HUES6 (cell line): Measurements from ENCODE around the gene PLAAT2.
A peak's percentile ranks its signal among the peaks of the same experiment; 100 is the strongest.

ENCODE experiments used
- H3K27ac ChIP-seq: 2 replicates; pipeline ENCODE4 v1.7.0; 2013; ENCODE audit warnings: low read depth, mild to moderate bottlenecking, low read length, inconsistent platforms
- H3K27me3 ChIP-seq: 2 replicates; pipeline ENCODE4 v1.6.1; 2013; ENCODE audit warnings: low read length; ENCODE audit not compliant: control insufficient read depth, insufficient read depth
- H3K36me3 ChIP-seq: 2 replicates; pipeline ENCODE4 v1.6.1; 2013; ENCODE audit warnings: low read length; ENCODE audit not compliant: control insufficient read depth, insufficient read depth
- H3K4me1 ChIP-seq: 2 replicates; pipeline ENCODE4 v1.6.1; 2013; ENCODE audit warnings: low read length; ENCODE audit not compliant: control insufficient read depth, insufficient read depth
- H3K4me3 ChIP-seq: 2 replicates; pipeline ENCODE4 v1.5.1; 2013; ENCODE audit warnings: low read depth, low read length
- H3K9ac ChIP-seq: one replicate; pipeline ENCODE4 v1.6.1; 2013; ENCODE audit warnings: mild to moderate bottlenecking, low read length
- H3K9me3 ChIP-seq: 2 replicates; pipeline ENCODE4 v1.6.1; 2013; ENCODE audit warnings: low read depth, low read length; ENCODE audit not compliant: control insufficient read depth, insufficient read depth

Gene PLAAT2

GRCh38 chr11:63512816-63513215, 50.4 kb downstream of the PLAAT2 start:
- no peaks in the 10 kb centered on the region for H3K27me3 ChIP-seq
- no peak overlapping the region for H3K27ac ChIP-seq

GRCh38 chr11:63511048-63511748, 52.0 kb downstream of the PLAAT2 start:
- peaks cover 12% of the 10 kb centered on the region; the same call in 1 of the 2 replicates for H3K36me3 ChIP-seq
- H3K27ac ChIP-seq, result no peak overlapping the region
- peaks cover 24% of the 10 kb centered on the region for H3K4me1 ChIP-seq
- H3K9ac ChIP-seq, result no peak overlapping the region
- no peaks in the 10 kb centered on the region for H3K27me3 ChIP-seq
- no peak overlapping the region for H3K4me3 ChIP-seq
- no peaks in the 10 kb centered on the region for H3K9me3 ChIP-seq

More at GRCh38 chr11:63512816-63513215, 50.4 kb downstream of the PLAAT2 start:
- Histone ChIP-seq H3K4me1 (peaks cover 10% of the 10 kb centered on the region; the same call in 1 of the 2 replicates), H3K9me3 (no peaks in the 10 kb centered on the region; the same call in 1 of the 2 replicates), H3K36me3 (peaks cover 18% of the 10 kb centered on the region; the same call in 1 of the 2 replicates), H3K4me3 (no peak overlapping the region), H3K9ac (no peak overlapping the region)

GRCh38 chr11:63510360-63511047, 52.7 kb downstream of the PLAAT2 start:
- H3K9me3 ChIP-seq, result no peaks in the 10 kb centered on the region
- peaks cover 10% of the 10 kb centered on the region; the same call in 1 of the 2 replicates for H3K36me3 ChIP-seq
- no peaks in the 10 kb centered on the region for H3K27me3 ChIP-seq
- no peak overlapping the region for H3K9ac ChIP-seq
- no peak overlapping the region for H3K27ac ChIP-seq
- H3K4me1 ChIP-seq, result peaks cover 31% of the 10 kb centered on the region
- no peak overlapping the region for H3K4me3 ChIP-seq

- H3K27me3 ChIP-seq, result no peaks in the 10 kb centered on the region
- no peak overlapping the region for H3K27ac ChIP-seq
- H3K9me3 ChIP-seq, result no peaks in the 10 kb centered on the region
- H3K4me3 ChIP-seq, result no peak overlapping the region
- H3K9ac ChIP-seq, result no peak overlapping the region
- peaks cover 10% of the 10 kb centered on the region; the same call in 1 of the 2 replicates for H3K36me3 ChIP-seq
- peaks cover 47% of the 10 kb centered on the region for H3K4me1 ChIP-seq
Observed at GRCh38 chr11:63508745-63509144, 54.4 kb downstream of the PLAAT2 start.

- peaks cover 52% of the 10 kb centered on the region for H3K4me1 ChIP-seq
Observed at GRCh38 chr11:63508009-63508408, 55.2 kb downstream of the PLAAT2 start.

GRCh38 chr11:63507511-63507910, 55.7 kb downstream of the PLAAT2 start:
- Histone ChIP-seq H3K9ac (no peak overlapping the region), H3K27ac (no peak overlapping the region), H3K27me3 (no peaks in the 10 kb centered on the region)

More at GRCh38 chr11:63508009-63508408, 55.2 kb downstream of the PLAAT2 start:
- Histone ChIP-seq H3K9ac (no peak overlapping the region), H3K27ac (no peak overlapping the region), H3K4me3 (no peak overlapping the region), H3K9me3 (no peaks in the 10 kb centered on the region), H3K36me3 (peaks cover 10% of the 10 kb centered on the region; the same call in 1 of the 2 replicates), H3K27me3 (no peaks in the 10 kb centered on the region)

GRCh38 chr11:63506876-63507275, 56.3 kb downstream of the PLAAT2 start:
- H3K4me1 ChIP-seq, result peaks cover 52% of the 10 kb centered on the region
- H3K27me3 ChIP-seq, result no peaks in the 10 kb centered on the region
- H3K27ac ChIP-seq, result no peak overlapping the region; the same call in 1 of the 2 replicates
- H3K9me3 ChIP-seq, result peaks cover 8% of the 10 kb centered on the region; the same call in 1 of the 2 replicates
- peaks cover 5% of the 10 kb centered on the region; the same call in 1 of the 2 replicates for H3K36me3 ChIP-seq
- peak overlapping the region; percentile 36; the same call in 1 of the 2 replicates for H3K4me3 ChIP-seq
- peak overlapping the region; percentile 14 for H3K9ac ChIP-seq

More at GRCh38 chr11:63507511-63507910, 55.7 kb downstream of the PLAAT2 start:
- Histone ChIP-seq H3K36me3 (peaks cover 10% of the 10 kb centered on the region; the same call in 1 of the 2 replicates), H3K4me1 (peaks cover 52% of the 10 kb centered on the region), H3K9me3 (peaks cover 2% of the 10 kb centered on the region; the same call in 1 of the 2 replicates), H3K4me3 (no peak overlapping the region)

GRCh38 chr11:63505857-63506528, 57.2 kb downstream of the PLAAT2 start, which contains the start of gene LGALS12:
LGALS12 (plus strand) TSS chr11:63506084; CDS start chr11:63506459, 375 bp downstream.
- H3K4me1 ChIP-seq, result peaks cover 46% of the 10 kb centered on the region
- H3K27me3 ChIP-seq, result no peaks in the 10 kb centered on the region
- H3K27ac ChIP-seq, result peak within 1 kb of the TSS; percentile 69; the same call in 1 of the 2 replicates
- peaks cover 9% of the 10 kb centered on the region; the same call in 1 of the 2 replicates for H3K9me3 ChIP-seq
- H3K36me3 ChIP-seq, result peaks cover 2% of the 10 kb centered on the region; the same call in 1 of the 2 replicates
- H3K9ac ChIP-seq, result peak within 1 kb of the TSS; percentile 77
- peak within 1 kb of the TSS; percentile 36; the same call in 1 of the 2 replicates for H3K4me3 ChIP-seq

GRCh38 chr11:63504933-63505586, 58.1 kb downstream of the PLAAT2 start:
- H3K4me1 ChIP-seq, result peaks cover 42% of the 10 kb centered on the region

GRCh38 chr11:63504054-63504453, 59.1 kb downstream of the PLAAT2 start:
- Histone ChIP-seq H3K4me3 (no peak overlapping the region), H3K27ac (no peak overlapping the region; the same call in 1 of the 2 replicates), H3K4me1 (peaks cover 42% of the 10 kb centered on the region), H3K9me3 (peaks cover 25% of the 10 kb centered on the region), H3K27me3 (no peaks in the 10 kb centered on the region), H3K36me3 (peaks cover 4% of the 10 kb centered on the region; the same call in 1 of the 2 replicates), H3K9ac (peak overlapping the region; percentile 6)

More at GRCh38 chr11:63504933-63505586, 58.1 kb downstream of the PLAAT2 start:
- Histone ChIP-seq H3K9ac (no peak overlapping the region), H3K27me3 (no peaks in the 10 kb centered on the region), H3K36me3 (peaks cover 5% of the 10 kb centered on the region; the same call in 1 of the 2 replicates), H3K27ac (no peak overlapping the region; the same call in 1 of the 2 replicates), H3K9me3 (peaks cover 17% of the 10 kb centered on the region), H3K4me3 (no peak overlapping the region)
